Keratinocyte (primary cell): ENCODE results near the gene CAMKK2. TPM values are rescaled to one million over a fixed set of nuclear protein-coding genes. Genes with fewer than 3 reads are reported as not detected.

Experiments used
- DNase-seq: peaks from one replicate; pipeline ENCODE4 v3.0.0-alpha.2; 2011; ENCODE audit warnings: low read depth, missing footprints, low spot score
- FAIRE-seq: peaks from 2 replicates; lab custom pipeline; 2011; peaks lifted over from hg19 to GRCh38; lab: Jason Lieb, UNC
- H2AFZ ChIP-seq: 2 replicates; pipeline ENCODE4 v1.6.0; 2012; ENCODE audit warnings: low read length, control low read depth, inconsistent platforms; ENCODE audit not compliant: control insufficient read depth
- H3K27ac ChIP-seq: 2 replicates; pipeline ENCODE4 v1.5.1; 2011; ENCODE audit warnings: low read length; ENCODE audit not compliant: control insufficient read depth, insufficient read depth
- H3K27me3 ChIP-seq: 3 replicates; pipeline ENCODE4 v1.6.0; 2011; ENCODE audit warnings: low read length; ENCODE audit not compliant: control insufficient read depth, insufficient read depth; ENCODE audit errors: extremely low read depth
- H3K36me3 ChIP-seq, 2 experiments: 2 replicates in 1 of 2; 3 replicates in 1 of 2; pipeline ENCODE4 v1.5.1; 2011; ENCODE audit warnings: low read length in 2 of 2, mild to moderate bottlenecking in 1 of 2; ENCODE audit not compliant: control insufficient read depth in 2 of 2, insufficient read depth in 2 of 2; ENCODE audit errors: extremely low read depth in 1 of 2
- H3K4me1 ChIP-seq: 3 replicates; pipeline ENCODE4 v1.5.1; 2011; ENCODE audit warnings: low read length; ENCODE audit not compliant: control insufficient read depth, insufficient read depth; ENCODE audit errors: extremely low read depth
- H3K4me2 ChIP-seq: 3 replicates; pipeline ENCODE4 v1.6.0; 2011; ENCODE audit warnings: low read depth, low read length; ENCODE audit not compliant: control insufficient read depth, insufficient read depth; ENCODE audit errors: extremely low read depth
- H3K4me3 ChIP-seq, 3 experiments: fragments of 200-600 bp in 1 of 3; sonication (generic) in 1 of 3; 2 replicates in 2 of 3; 3 replicates in 1 of 3; pipeline ENCODE4 v1.5.1; 2011 to 2016; ENCODE audit warnings: low read length in 3 of 3, mild to moderate bottlenecking in 3 of 3, control low read depth in 2 of 3, inconsistent platforms in 1 of 3, low read depth in 1 of 3, mixed read lengths in 1 of 3, mixed run types in 1 of 3, moderate library complexity in 1 of 3; ENCODE audit not compliant: control insufficient read depth in 2 of 3, insufficient read depth in 2 of 3; ENCODE audit errors: extremely low read depth in 1 of 3
- H3K79me2 ChIP-seq: 2 replicates; pipeline ENCODE4 v1.6.0; 2012; ENCODE audit warnings: low read length; ENCODE audit not compliant: control insufficient read depth, insufficient read depth
- H3K9ac ChIP-seq: 3 replicates; pipeline ENCODE4 v1.6.0; 2011; ENCODE audit warnings: low read length; ENCODE audit not compliant: control insufficient read depth, insufficient read depth; ENCODE audit errors: extremely low read depth
- H3K9me1 ChIP-seq: 3 replicates; pipeline ENCODE4 v1.6.0; 2011; ENCODE audit warnings: low read length; ENCODE audit not compliant: control insufficient read depth, insufficient read depth; ENCODE audit errors: extremely low read depth
- H3K9me3 ChIP-seq: 2 replicates; pipeline ENCODE4 v1.5.1; 2012; ENCODE audit warnings: low read depth, low read length; ENCODE audit not compliant: control insufficient read depth
- H4K20me1 ChIP-seq: 3 replicates; pipeline ENCODE4 v1.6.0; 2011; ENCODE audit warnings: low read length; ENCODE audit not compliant: control insufficient read depth, insufficient read depth; ENCODE audit errors: extremely low read depth
- CTCF ChIP-seq, 3 experiments: IDR thresholded peaks in 1 of 3; conservative IDR thresholded peaks in 1 of 3; optimal IDR thresholded peaks in 1 of 3; 2 replicates in 2 of 3; 3 replicates in 1 of 3; pipeline versions ENCODE3 to v1.5.1; 2011; ENCODE audit warnings: low read length in 3 of 3, mild to moderate bottlenecking in 3 of 3, moderate library complexity in 2 of 3, control low read depth in 1 of 3, inconsistent platforms in 1 of 3; ENCODE audit not compliant: insufficient read depth in 2 of 3; ENCODE audit errors: extremely low read depth in 1 of 3
- EZH2 ChIP-seq: IDR thresholded peaks from one replicate; pipeline ENCODE4 v1.6.1; 2012; ENCODE audit warnings: inconsistent platforms, mild to moderate bottlenecking, low read length, moderate library complexity
- dilution Hi-C: fragments of 300-500 bp; cut with MboI; formaldehyde crosslinking; loops from one replicate; pipeline ENCODE4 v1.7.0; 2020; ENCODE audit warnings: low sequenced_read_pairs; ENCODE audit not compliant: extremely low pct_ligation_motif_present
- polyA plus RNA-seq, 5 experiments: library from polyadenylated mRNA; depleted of rRNA in 3 of 5; stranded (reverse) in 3 of 5; stranded (forward) in 1 of 5; unstranded in 1 of 5; fragments of >200 nt; gene quantifications; 1 replicate in 1 of 5; 2 replicates in 3 of 5; 3 replicates in 1 of 5; pipeline versions ENCODE4 v1.2.1 to v1.2.3, GENCODE V29; 2011 to 2012; ENCODE audit warnings: missing spikeins in 2 of 5, low read depth in 1 of 5, low replicate concordance in 1 of 5

Gene CAMKK2
- polyA plus RNA-seq, 1 donor (not counting 4 experiments of a cell fraction or from before 2014, with no cell fraction given), result 18.6 TPM

DNA sequence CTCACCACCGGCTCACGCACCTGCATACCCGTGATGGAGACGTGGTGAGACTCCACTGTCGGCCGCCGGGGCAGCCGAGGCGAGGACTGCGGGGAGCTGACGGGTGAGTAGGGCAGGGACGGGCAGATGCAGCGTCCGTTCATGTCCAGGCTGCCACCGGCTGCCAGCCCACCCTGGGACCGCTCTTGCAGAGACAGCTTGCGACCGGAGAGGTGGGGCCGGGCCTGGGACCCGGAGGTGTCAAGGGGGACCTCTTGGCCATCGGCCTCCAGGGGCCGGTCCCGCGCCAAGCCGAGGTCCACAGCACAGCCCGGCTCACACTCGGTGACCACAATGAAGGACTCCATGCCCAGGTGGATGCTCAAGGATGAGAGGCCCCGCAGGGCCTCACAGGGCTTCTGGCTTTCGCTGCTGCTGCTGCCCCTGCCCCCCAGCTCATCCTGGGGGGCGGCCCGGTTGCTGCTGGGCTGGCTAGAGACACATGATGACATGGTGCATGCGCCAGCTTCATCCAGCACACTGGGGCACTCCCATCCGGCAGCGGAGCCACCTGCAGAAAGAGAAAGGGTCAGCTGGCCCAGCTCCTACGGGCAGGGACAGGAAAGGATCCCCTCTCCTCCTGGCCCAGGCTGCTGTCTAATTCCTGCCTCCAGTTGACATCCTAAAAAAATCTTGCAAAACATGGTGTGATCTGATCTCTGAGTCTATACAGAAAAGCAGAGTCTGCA is 22.3 kb downstream of the CAMKK2 start:
- H3K36me3 ChIP-seq, result peaks cover 8 to 17% of the 10 kb centered on the region in 2 experiments
- peaks cover 11% of the 10 kb centered on the region for H3K4me1 ChIP-seq
- H3K4me3 ChIP-seq, result no peak overlapping the region
- H3K27ac ChIP-seq, result no peak overlapping the region
- H3K27me3 ChIP-seq, result no peaks in the 10 kb centered on the region
- H2AFZ ChIP-seq, result no peak overlapping the region
- no peak for DNase-seq
- TF ChIP-seq EZH2 (no peak), CTCF (optimal IDR thresholded peaks at IDR 0.05 in 1 of 3, IDR thresholded peaks at IDR 0.05 in 1 of 3, conservative IDR thresholded peaks at IDR 0.05 in 1 of 3; ENCODE audit: extremely low read depth in 1 of 3, insufficient read depth in 2 of 3, low read length in 3 of 3) (no peak)
- H3K9me1 ChIP-seq, result no peaks in the 10 kb centered on the region
- no peaks in the 10 kb centered on the region for H4K20me1 ChIP-seq
- dilution Hi-C loops, result no loop called here
- H3K9me3 ChIP-seq, result no peaks in the 10 kb centered on the region
- no peak overlapping the region for H3K9ac ChIP-seq
- FAIRE-seq, result no peak
- no peak overlapping the region for H3K4me2 ChIP-seq
- no peaks in the 10 kb centered on the region for H3K79me2 ChIP-seq

DNA sequence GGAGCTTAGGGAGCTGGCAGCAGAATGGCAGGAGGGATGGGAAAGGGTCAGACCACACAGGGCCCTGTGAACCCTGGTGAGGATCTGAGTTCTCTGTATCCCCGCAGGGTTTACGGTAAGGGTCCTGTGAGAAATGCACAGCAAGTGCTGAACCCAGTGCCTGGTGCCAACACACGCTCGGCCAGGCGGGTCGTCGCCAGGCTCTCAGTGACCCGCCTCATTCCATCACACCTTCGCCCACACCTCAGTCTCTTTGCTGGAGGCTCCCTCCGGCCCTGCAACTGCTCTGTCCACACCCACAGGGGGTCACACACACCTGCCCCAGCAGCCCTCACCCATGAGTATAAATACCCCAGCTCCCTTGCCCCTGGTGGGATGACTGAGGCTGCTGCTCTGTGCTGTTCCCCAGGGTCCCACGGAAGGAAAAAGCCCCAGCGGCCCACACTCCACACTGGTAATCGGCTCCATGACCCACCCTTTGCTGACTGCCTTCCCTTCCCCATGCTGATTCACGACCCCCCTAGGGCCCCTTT is 23.1 kb downstream of the CAMKK2 start:
- FAIRE-seq, result no peak

More for the DNA sequence above, 23.1 kb downstream of the CAMKK2 start:
- H3K9ac ChIP-seq, result no peak overlapping the region
- no peaks in the 10 kb centered on the region for H3K27me3 ChIP-seq
- no peaks in the 10 kb centered on the region for H4K20me1 ChIP-seq
- no peak overlapping the region for H3K4me2 ChIP-seq
- peaks cover 11% of the 10 kb centered on the region for H3K4me1 ChIP-seq
- H3K36me3 ChIP-seq, result peaks cover 11 to 20% of the 10 kb centered on the region in 2 experiments
- H3K27ac ChIP-seq, result no peak overlapping the region
- H3K9me1 ChIP-seq, result no peaks in the 10 kb centered on the region
- dilution Hi-C loops, result no loop called here
- no peak overlapping the region for H3K4me3 ChIP-seq
- no peaks in the 10 kb centered on the region for H3K79me2 ChIP-seq
- DNase-seq, result no peak
- no peaks in the 10 kb centered on the region for H3K9me3 ChIP-seq
- TF ChIP-seq CTCF (optimal IDR thresholded peaks at IDR 0.05 in 1 of 3, IDR thresholded peaks at IDR 0.05 in 1 of 3, conservative IDR thresholded peaks at IDR 0.05 in 1 of 3; ENCODE audit: extremely low read depth in 1 of 3, insufficient read depth in 2 of 3, low read length in 3 of 3), result no peak
- TF ChIP-seq EZH2, result no peak
- H2AFZ ChIP-seq, result no peak overlapping the region
